ENCODE data around the gene IQCE.
"Not testable (repeated sequence)": the region's sequence is repeated elsewhere in the genome, so short reads cannot be mapped to it uniquely, and the experiment has no call there.

IQCE gene

DNA sequence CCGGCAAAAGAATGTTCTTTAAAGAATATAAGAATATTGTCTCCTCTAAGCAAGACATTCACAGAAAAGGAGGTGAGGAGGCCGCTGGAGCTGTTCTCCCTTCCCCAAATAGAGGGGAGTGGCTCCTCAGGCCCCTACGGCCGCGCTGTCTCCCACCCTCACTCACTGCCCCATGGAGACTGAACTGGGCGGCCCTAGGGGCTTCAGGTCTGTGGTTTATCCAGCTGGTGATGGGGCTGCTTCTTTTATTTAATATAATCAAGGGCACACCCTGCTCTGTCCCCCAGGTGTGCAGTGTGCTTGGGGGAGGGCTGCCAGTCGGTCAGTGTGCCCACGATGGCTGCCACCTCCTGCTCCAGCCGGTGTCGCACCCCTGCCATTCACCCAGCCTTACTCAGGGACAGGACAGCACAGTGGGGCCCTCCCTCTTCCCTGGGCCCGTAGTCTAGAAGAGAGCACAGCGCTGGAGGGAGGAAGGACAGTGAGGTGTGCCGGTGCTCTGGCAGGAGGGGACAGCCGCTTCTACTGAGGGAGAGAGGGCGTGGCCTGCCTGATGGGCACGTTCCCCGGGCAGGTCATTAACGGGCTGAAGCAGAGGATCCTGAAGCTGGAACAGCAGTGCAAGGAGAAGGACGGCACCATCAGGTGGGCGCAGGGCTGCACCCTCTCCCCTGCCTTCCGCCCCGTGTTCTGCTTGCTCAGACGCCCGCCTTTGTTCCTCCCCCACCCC is 23.4 kb downstream of the IQCE start:
- DNase-seq: no peak

DNA sequence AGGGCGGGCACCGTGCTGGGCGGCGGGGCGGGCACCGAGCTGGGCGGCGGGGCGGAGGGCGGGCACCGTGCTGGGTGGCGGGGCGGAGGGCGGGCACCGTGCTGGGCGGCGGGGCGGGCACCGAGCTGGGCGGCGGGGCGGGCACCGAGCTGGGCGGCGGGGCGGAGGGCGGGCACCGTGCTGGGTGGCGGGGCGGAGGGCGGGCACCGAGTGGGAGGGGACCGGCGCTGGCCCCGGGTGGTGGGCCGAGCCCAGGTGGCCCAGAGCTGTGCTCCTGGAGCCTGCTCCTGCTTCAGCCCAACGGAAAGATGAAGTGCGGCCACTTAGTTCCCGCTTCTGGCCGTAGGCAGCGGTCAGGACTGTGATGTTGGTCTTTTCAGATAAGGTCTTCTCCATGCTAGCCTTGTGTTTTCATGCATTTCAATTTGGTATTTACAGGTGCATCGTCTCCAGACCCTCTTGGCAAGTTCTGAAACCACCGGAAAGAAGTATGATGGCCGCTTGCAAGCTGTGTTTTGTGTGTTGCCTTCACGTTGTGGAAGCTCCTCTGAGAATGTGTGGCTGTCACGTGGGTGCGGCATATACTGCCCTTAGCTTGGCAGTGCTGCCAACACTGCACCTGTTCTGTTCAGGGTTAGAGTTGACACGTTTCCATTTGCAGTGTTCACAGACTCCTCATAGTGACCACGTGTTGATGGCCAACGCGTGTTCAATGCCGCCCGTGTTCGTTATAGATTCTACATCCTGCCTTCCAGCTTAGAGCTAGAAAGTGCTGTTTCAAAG is 25.2 kb downstream of the IQCE start:
- DNase-seq: no peak

DNA sequence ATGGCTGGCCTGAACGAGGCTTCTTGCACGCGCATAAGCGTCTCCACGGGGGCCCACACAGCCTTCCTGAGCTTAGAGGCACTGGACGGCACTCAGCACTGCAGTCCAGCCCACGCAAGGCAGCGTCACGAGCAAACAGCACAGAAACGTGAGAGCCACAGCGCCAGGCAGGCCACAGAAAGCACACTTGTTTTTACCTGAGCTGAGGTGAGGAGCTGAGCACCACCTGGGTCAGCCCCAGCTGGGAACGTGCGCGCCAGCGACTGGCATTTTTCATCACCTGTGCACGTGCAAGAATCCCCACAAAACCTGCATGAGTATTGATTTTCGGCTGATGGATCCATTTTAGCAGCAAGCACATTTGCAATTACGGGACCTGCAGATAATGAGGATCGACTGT is 26.7 kb downstream of the IQCE start:
- no peak for DNase-seq

DNA sequence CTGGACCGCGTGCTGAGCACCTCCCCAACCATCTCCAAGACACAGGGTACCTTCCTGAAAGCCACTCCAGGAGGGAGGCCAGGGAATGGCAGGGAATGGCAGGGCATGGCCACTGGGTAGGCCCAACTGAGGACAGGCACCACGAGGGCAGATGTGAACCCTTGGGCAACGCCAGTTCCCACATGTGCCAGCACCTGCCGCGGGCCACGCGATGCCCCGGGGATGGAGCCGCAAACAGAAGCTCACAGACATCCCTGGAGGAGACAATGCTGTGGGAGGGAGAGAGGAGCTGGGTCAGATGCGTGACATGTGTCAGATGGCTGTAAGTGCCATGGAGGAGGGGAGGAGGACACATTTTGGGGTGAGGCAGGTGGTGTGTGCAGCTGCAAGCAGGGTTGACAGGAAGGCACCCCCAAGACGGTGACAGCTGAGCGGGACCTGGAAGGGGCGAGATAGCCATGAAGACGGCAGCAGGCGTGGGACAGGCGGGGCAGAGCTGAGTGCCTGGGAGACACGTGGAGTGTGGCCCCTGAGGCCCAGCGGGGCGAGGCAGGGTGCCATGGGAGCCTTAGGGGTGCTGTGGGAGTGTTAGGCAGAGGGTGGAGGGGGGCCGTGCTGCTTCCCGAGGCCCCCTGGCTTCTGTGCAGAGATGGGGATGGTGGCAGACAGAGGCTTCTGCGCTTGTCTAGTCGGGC is 27.7 kb downstream of the IQCE start:
- DNase-seq: no peak

DNA sequence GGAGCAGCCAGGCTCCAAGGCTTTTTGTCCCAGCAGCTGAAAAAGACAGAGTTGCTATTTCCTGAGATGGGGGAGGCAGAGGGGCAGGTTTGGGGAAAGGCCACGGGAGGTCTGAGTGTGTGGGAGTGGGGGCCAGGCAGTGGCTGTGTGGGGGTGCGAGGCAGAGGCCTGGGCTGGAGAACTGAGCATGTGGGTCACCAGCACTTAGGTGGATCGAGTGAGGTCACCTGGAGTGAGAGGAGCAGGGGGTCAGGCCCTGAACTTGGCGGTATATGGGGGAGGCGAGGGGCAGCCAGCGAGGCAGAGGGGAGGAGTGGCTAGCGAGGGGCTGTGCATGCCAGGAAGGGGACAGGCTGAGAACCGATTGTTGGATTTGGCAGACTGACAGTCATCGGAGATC is 28.4 kb downstream of the IQCE start:
- DNase-seq: no peak

DNA sequence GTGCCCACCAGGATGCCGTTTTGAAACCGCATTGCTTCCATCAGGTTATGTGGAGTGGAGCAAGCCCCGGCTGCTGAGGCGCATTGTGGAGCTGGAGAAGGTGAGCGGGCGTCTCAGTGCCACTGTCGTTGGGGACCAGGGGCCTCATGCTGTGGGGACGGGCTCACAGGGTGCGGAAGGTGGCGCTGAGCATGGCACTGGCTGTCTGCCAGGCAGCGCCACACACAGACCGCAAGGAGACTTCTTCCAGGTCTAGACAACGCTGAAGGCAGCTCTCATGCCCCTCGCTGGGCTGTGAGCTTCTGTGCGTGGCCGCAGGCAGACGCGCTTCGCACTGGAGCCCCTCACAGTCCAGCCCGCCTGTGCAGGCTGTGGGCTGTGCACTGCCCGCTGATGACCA is 29.0 kb downstream of the IQCE start:
- DNase-seq: no peak

DNA sequence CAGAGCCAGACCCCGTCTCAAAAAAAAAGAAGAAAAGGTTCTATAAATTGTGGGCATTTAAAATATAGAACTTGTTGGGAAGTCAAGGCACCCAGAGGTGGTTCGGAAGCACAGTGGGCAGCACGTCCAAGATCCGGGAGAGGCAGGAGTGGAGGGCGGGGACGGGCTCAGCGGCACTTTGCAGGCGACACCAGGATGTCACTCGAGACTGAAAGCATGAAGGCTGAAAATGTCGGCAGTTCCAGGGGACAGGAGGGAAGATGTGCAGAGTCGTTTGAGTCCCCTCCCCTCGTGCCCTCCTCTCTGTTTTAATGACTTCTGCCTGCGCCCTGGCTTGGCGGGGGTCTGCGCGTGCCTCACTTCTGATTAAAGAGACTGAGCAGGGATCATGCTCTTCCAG is 30.6 kb downstream of the IQCE start:
- no peak for DNase-seq

DNA sequence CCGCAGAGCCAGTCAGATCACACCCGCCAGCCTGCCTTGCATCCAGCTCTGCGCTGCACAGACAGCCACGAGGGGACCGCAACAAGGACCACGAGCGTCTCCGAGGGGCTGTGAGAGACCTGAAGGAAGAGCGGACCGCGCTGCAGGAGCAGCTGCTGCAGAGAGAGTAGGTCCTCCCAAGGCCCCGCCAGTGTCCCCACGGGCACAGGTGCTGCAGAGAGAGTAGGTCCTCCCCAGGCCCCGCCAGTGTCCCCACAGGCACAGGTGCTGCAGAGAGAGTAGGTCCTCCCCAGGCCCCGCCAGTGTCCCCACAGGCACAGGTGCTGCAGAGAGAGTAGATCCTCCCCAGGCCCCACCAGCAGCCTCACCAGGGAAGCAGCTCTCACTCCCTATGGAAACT is 31.2 kb downstream of the IQCE start:
- DNase-seq: not testable (repeated sequence)

DNA sequence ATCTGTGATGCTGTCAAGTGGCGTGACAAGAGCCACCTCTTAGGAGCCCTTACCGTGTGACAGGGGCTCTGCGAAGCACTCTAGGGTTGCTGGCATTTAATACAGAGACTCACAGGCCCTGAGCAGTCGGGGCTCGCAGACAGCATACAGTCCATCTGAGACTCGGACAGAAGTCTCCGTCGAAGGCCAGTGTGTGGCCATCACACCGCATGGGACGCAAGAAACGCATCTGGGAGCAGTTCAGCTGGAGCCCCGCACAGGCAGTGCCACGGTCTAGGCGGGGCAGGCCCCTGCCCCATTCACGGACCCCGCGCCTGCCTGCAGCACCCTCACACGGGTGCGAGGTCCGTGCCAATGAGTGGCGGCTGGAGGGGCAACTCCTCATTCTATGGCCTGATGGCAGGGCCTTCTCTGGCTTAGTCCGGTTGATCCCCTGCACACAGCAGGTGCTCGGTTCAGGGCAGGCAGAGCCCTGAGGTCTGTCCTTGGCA is 33.6 kb downstream of the IQCE start:
- no peak for DNase-seq

DNA sequence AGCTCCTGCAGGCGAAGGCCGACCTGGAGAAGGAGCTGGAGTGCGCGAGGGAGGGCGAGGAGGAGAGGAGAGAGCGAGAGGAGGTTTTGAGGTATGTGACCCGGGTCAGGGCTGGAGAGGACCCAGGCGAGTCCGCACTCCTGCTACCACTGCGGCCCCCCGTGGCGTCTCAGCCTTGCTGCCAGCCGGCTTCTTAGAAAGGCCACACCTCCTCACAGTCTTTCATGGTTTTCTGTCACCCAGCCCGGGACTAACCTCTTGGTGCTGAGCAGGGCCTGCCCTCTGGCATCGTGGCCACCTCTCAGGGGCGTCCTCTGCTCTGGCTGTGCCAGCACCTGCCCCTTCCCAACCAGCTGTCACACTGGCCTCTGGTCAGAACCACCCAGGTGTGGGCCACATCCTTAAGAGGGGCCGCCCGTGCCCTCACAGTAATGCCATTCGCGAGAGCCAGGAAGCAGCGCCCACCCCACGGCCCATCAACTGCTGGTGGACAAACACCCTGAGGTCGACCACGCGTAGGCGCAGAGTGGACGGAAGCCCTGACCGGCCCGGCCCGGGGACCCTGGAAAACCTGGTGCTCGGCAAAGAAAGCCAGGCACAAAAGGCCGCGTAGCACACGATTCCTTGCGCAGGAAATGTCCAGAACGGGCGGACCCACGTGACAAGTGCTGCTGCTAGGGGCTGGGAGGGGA is 34.4 kb downstream of the IQCE start:
- no peak for DNase-seq

DNA sequence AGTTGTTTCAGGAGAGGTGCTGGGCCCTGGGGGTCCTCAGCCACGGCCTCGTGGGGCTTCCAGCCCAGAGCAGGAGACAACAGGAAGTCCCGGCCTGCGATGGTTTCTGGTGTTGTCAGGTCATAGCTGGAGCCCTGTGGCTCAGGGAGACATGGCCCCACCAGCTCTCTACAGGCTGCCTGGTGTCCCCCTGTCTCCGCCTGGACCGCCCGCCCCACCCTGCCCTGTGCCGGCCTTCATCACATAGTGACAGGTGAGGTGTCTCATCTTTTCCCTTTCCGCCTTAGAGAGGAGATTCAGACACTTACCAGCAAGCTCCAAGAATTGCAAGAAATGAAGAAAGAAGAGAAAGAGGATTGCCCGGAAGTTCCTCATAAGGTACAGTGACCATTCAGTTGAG is 35.8 kb downstream of the IQCE start:
- DNase-seq: no peak

DNA sequence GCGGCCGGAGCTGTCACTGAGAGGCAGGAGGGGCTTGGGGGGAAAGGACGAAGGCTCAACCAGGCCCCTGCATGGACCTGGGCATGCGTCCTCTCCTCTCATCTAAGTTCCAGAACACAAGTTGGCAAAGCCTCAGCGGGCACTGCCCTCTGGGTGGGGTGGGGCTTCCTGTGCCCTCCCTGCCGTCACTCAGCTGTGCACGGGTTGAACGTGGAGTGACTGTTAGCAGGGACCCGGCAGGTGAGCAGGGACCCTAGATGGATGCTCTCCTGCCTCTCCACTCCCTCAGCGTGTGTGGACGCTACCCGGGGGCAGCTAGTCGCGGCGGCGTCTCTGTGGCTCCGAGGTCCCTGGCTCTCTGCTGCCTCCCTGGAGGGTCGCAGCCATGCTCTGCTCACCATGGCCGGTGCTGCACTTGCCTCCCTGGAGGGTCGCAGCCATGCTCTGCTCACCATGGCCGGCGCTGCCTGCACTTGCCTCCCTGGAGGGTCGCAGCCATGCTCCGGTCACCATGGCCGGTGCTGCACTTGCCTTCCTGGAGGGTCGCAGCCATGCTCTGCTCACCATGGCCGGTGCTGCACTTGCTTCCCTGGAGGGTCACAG is 36.6 kb downstream of the IQCE start:
- no peak for DNase-seq

DNA sequence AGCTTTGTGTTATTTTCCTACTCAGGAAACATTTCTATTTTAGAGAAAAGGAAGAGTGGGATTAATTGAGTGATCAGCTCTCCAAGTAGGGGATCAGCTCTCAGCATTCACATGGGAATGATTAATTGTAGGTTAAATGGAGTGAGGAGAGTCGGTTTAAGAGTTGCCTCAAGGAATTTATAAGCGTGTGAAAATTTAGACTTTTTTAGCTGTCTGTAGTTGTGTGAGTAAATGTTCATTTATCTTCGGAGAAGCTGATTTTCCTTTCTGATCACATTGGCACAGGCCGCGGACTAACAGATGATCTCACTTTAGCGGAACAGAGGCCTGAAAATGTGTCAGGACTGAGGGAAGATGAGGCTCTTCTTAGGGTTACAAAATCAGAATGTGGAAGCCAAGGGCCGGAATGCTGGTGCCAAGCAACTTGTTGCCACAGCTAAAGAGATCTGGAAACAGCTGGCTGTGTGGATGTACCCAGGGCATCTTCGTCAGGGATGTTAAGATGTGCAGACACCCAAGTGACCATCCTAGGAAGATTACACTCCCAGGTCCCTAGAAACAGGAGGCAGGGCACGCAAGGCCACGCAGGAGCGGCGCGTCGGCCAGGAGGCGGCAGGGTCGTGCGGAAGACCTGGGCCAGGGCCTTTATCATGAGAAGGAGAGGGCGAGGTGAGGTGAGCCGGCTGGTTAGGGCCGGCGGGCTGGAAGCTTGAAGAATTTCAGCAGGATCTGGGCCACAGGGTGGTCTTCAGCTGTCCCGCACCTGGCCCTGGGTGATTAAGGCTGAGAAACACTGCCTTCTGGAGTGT is 37.9 kb downstream of the IQCE start:
- DNase-seq: no peak

DNA sequence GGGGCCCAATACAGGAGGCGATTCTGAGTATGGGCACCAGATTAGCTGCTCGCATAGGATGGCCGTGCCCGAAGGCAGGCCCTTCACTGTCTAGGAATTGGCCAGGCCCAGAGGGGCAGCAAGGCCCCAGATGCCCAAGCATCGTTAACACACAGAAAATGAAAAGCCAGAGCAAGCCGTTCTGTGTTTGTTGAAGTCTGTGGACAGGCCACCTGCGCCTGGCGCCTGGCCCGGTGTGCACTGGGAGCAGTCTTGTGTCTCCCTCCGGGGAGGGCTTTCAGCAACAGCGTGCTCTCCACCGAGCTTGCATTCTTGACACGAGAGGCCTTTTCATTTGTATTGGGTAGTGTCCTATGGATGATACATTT is 38.5 kb downstream of the IQCE start:
- DNase-seq: no peak

DNA sequence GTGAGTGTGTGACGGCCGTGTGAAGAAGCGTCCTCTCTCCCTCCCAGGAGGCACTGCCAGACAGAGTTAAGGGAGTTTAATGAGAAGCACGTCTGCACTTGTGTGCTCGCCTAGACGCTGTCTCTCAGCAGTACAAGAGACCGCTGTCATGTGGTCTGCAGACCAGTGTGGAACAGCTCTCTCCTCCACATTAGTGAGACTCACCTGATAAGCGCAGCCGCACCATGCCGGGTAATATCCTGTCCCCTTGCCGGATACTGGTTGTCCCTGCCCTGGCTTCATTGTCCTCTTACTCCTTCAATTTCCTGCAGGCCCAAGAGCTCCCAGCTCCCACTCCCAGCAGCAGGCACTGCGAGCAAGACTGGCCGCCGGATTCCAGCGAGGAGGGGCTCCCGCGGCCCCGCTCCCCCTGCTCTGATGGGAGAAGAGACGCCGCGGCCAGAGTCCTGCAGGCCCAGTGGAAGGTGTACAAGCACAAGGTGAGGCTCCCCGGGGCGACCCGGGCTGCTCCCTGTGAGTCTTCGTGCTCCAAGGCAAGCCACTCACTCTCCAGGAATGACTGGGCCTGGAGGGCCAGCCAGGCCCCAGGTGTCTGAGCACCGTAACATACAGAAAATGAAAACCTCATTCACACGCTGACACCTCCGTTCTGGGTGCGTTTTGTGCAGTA is 39.5 kb downstream of the IQCE start:
- no peak for DNase-seq

DNA sequence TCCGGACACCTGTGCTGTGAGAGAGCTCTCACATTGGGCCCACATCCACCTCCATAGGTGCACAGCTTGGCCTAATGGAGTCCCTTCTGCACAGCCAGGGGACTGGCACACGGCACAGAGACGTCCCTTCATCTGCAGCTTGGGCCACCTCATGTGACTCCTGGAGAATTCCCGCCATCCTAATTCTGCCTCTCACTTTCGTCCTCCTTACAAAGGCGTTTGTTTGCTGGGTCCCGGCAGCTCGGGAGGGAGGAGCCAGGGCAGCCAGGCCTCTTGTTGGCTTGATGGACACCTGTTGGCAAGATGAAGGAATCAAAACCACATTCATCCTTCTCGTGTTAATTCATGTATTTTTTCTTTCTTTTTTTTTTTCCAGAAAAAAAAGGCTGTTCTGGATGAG is 42.3 kb downstream of the IQCE start:
- no peak for DNase-seq

DNA sequence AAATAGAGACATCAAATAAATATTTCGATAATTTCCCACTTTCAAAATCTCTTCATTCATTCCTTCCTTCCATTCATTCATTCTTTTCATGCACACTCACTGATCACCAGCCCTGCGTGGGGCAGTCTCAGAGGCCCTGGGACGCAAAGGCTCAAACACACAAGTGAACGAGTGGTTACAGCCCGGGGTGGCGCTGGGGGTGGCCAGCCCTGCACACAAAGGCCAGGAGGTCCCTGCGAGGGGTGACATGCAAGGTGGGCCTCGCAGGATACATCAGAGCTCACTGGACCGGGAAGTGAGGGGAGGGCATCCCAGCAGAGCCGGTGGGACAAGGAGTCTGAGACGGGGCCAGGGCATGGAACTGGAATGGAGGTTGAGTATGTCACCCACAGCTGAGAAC is 43.1 kb downstream of the IQCE start:
- DNase-seq: no peak

DNA sequence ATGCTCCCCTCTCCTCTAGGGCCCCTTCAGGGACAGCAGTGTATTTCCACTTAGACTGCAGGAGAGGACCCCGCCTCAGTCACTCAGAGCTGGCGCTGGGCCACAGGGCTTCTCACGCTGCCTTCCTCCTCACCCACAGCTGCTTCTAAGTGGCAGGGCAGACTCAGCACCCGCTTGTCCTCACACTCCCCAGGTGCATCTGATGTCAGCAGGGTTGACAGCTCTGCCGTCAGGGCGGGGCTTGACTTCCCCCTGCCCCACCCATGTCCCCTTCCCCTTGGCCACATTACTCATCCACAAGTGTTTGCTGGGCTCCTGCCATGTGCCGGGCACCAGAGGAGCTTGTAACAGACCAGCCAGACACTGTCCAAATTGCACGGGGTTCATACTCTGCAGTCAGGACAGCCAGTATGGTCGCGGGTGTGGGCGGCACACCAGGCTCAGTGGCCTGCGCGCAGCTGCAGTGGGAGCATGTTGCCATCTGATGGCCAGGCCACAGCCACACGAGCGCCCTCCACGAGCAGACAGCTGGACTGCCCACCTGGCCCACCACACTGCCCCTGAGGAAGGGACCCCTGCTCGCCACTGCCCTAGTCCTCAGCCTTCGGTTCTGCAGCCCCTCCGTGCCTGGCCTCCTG is 43.7 kb downstream of the IQCE start:
- DNase-seq: no peak

DNA sequence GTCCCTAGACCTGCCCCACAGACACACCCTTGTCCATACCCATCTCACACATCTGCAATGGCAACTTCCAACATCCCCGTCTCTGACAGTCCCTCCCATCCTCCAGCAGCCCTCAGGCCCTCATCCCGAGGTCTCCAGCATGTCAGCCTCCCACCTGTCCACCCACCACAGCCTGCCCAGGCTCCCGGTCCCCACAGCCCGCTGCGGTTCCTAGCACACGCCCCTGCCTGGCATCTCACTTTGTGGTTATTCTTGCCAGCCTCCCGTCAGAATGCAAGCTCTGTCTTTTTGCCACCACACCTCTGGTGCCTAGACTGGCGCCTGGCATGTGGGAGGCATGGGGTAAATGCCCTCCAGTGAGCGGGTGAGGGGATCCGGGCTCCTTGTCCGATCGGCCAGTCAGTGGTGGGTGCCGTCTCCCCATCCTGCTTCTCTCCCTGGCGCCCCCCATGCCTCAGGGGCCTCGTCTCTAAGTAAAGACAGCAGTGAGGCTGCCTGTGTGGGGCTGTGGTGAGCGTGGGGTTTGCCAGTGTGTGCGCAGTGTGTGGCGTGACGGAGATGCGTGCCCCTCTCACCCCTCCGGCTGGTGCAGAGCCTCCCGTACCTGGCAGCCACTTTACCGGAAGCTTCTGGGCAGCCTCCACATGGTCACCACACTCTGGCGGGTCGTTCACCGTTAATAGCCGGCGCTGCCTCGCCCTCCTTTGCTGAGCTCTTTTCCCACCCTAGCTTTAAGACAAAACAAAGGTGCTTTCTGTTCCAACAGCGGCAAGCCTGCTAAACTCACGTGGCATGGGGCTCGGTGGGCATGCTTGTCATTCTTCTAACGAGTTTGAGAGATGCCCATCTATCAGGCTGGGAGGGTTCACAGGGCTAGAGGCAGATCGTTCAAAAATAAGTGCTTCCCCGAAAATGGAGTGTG is 44.5 kb downstream of the IQCE start:
- DNase-seq: no peak
